Peyer's patch (tissue), 4 donors: ENCODE results near the gene SCRT2. TPM values are rescaled to one million over a fixed set of nuclear protein-coding genes. Genes with fewer than 3 reads are reported as not detected.
"Not testable (repeated sequence)": the region's sequence is repeated elsewhere in the genome, so short reads cannot be mapped to it uniquely, and the experiment has no call there.

ENCODE experiments used
- DNase-seq, 3 donors: peaks; one replicate each; pipeline ENCODE4 v3.0.0-alpha.2; 2017 to 2019
- H3K27ac ChIP-seq, 4 donors: fragments of 200-600 bp; sonication (generic); one replicate each; pipeline ENCODE4 v1.5.1; 2016 to 2019
- H3K27me3 ChIP-seq, 2 donors: fragments of 200-600 bp; sonication (generic); one replicate each; pipeline ENCODE4 v1.5.1; 2019
- H3K36me3 ChIP-seq, 3 donors: fragments of 200-600 bp; sonication (generic); one replicate each; pipeline ENCODE4 v1.5.1; 2016 to 2019
- H3K4me1 ChIP-seq, 4 donors: fragments of 200-600 bp; sonication (generic); one replicate each; pipeline ENCODE4 v1.5.1; 2016 to 2019
- H3K4me3 ChIP-seq, 4 donors: fragments of 200-600 bp; sonication (generic); 1 replicate in 3 of 4; 2 replicates in 1 of 4; pipeline ENCODE4 v1.5.1; 2016 to 2019; ENCODE audit warnings: mild to moderate bottlenecking in 1 of 4
- H3K9me3 ChIP-seq, 4 donors: fragments of 200-600 bp; sonication (generic); one replicate each; pipeline ENCODE4 v1.5.1; 2016 to 2019; ENCODE audit warnings: mild to moderate bottlenecking in 1 of 4
- CTCF ChIP-seq, 6 experiments: fragments of 450-650 bp in 4 of 6; fragments of 200-600 bp in 2 of 6; sonication (generic) in 1 of 6; IDR thresholded peaks; one replicate each; pipeline ENCODE4 v1.5.1; 2017 to 2019; ENCODE audit warnings: antibody characterized with exemption in 6 of 6, mild to moderate bottlenecking in 3 of 6, moderate library complexity in 1 of 6
- POLR2A ChIP-seq, 2 donors: fragments of 450-650 bp; IDR thresholded peaks; one replicate each; pipeline ENCODE4 v1.5.1; 2017; ENCODE audit warnings: antibody characterized with exemption in 2 of 2, mild to moderate bottlenecking in 2 of 2, moderate library complexity in 2 of 2
- total RNA-seq, 4 donors: library from RNA; depleted of rRNA; stranded (reverse); fragments of >200 nt; gene quantifications; one replicate each; pipeline ENCODE4 v1.1.0, GENCODE V29; 2016

Gene SCRT2
- total RNA-seq, 4 donors from 2014 or later = not detected

- H3K36me3 ChIP-seq = no peaks in the 10 kb centered on the region
- no peak overlapping the region for H3K4me3 ChIP-seq
- no peak overlapping the region for H3K27ac ChIP-seq
- no peak for DNase-seq
- no peaks in the 10 kb centered on the region for H3K4me1 ChIP-seq
- no peaks in the 10 kb centered on the region for H3K27me3 ChIP-seq
- no peak for TF ChIP-seq CTCF (IDR thresholded peaks at IDR 0.05)
- no peak for TF ChIP-seq POLR2A (IDR thresholded peaks at IDR 0.05)
- no peaks in the 10 kb centered on the region for H3K9me3 ChIP-seq
Observed at GRCh38 chr20:694496-694895, 18.9 kb upstream of the SCRT2 start.

GRCh38 chr20:693786-694185 lies 18.2 kb upstream of the SCRT2 start:
- not testable (repeated sequence) for DNase-seq, H3K27me3 ChIP-seq

GRCh38 chr20:692044-692443 lies 16.4 kb upstream of the SCRT2 start:
- H3K27me3 ChIP-seq = no peaks in the 10 kb centered on the region
- H3K27ac ChIP-seq = no peak overlapping the region
- no peaks in the 10 kb centered on the region for H3K9me3 ChIP-seq
- TF ChIP-seq CTCF (IDR thresholded peaks at IDR 0.05) (no peak), POLR2A (IDR thresholded peaks at IDR 0.05) (no peak)
- DNase-seq = no peak
- no peaks in the 10 kb centered on the region for H3K4me1 ChIP-seq
- H3K36me3 ChIP-seq = no peaks in the 10 kb centered on the region
- H3K4me3 ChIP-seq = no peak overlapping the region

More at GRCh38 chr20:693786-694185, 18.2 kb upstream of the SCRT2 start:
- H3K4me1 ChIP-seq, H3K36me3 ChIP-seq, H3K4me3 ChIP-seq, H3K9me3 ChIP-seq, H3K27ac ChIP-seq: not testable (repeated sequence)

GRCh38 chr20:689947-690346 lies 14.3 kb upstream of the SCRT2 start:
- no peak overlapping the region for H3K4me3 ChIP-seq
- H3K27ac ChIP-seq = no peak overlapping the region
- H3K9me3 ChIP-seq = no peaks in the 10 kb centered on the region
- no peaks in the 10 kb centered on the region for H3K27me3 ChIP-seq
- TF ChIP-seq POLR2A (IDR thresholded peaks at IDR 0.05) (no peak), CTCF (IDR thresholded peaks at IDR 0.05) (no peak)
- no peaks in the 10 kb centered on the region for H3K4me1 ChIP-seq
- H3K36me3 ChIP-seq = no peaks in the 10 kb centered on the region
- DNase-seq = no peak

GRCh38 chr20:689348-689747 lies 13.7 kb upstream of the SCRT2 start:
- H3K27me3 ChIP-seq = no peaks in the 10 kb centered on the region
- H3K27ac ChIP-seq = no peak overlapping the region
- DNase-seq = no peak
- TF ChIP-seq CTCF (IDR thresholded peaks at IDR 0.05) (no peak), POLR2A (IDR thresholded peaks at IDR 0.05) (no peak)
- H3K36me3 ChIP-seq = no peaks in the 10 kb centered on the region
- H3K4me3 ChIP-seq = no peak overlapping the region
- H3K9me3 ChIP-seq = no peaks in the 10 kb centered on the region
- no peaks in the 10 kb centered on the region for H3K4me1 ChIP-seq

- TF ChIP-seq CTCF (IDR thresholded peaks at IDR 0.05) = no peak
- TF ChIP-seq POLR2A (IDR thresholded peaks at IDR 0.05) = no peak
- no peak for DNase-seq
- no peak overlapping the region for H3K4me3 ChIP-seq
Observed at GRCh38 chr20:688809-689212, 13.2 kb upstream of the SCRT2 start.

More at GRCh38 chr20:688809-689212, 13.2 kb upstream of the SCRT2 start:
- H3K4me1 ChIP-seq = no peaks in the 10 kb centered on the region
- no peaks in the 10 kb centered on the region for H3K9me3 ChIP-seq
- no peak overlapping the region for H3K27ac ChIP-seq
- no peaks in the 10 kb centered on the region for H3K27me3 ChIP-seq
- no peaks in the 10 kb centered on the region for H3K36me3 ChIP-seq
